ENCODE results near the gene PKDREJ.

PKDREJ gene

GRCh38 chr22:46294784-46295183 is 31.6 kb upstream of the PKDREJ start:
- H3K4me3 ChIP-seq (ENCODE audit: low read depth, low read length): no peak overlapping the region
- no peak for DNase-seq
- no peak for TF ChIP-seq CTCF (IDR thresholded peaks at IDR 0.05; ENCODE audit: low read depth, low read length)
- H3K4me1 ChIP-seq: no peaks in the 10 kb centered on the region; the same call in 1 of the 2 replicates
- H3K36me3 ChIP-seq: peaks cover 24% of the 10 kb centered on the region
- no peaks in the 10 kb centered on the region for H3K27me3 ChIP-seq
- no peaks in the 10 kb centered on the region for H3K9me3 ChIP-seq

- H3K4me1 ChIP-seq: no peaks in the 10 kb centered on the region; the same call in 1 of the 2 replicates
- peaks cover 16% of the 10 kb centered on the region for H3K36me3 ChIP-seq
- H3K9me3 ChIP-seq: no peaks in the 10 kb centered on the region
- no peaks in the 10 kb centered on the region for H3K27me3 ChIP-seq
- no peak for DNase-seq
- no peak overlapping the region for H3K4me3 ChIP-seq (ENCODE audit: low read depth, low read length)
- TF ChIP-seq CTCF (IDR thresholded peaks at IDR 0.05; ENCODE audit: low read depth, low read length): no peak
Measured at GRCh38 chr22:46293577-46294260, 30.6 kb upstream of the PKDREJ start.

- no peak overlapping the region for H3K4me3 ChIP-seq (ENCODE audit: low read depth, low read length)
- peaks cover 10% of the 10 kb centered on the region for H3K36me3 ChIP-seq
- no peaks in the 10 kb centered on the region for H3K27me3 ChIP-seq
- no peaks in the 10 kb centered on the region for H3K9me3 ChIP-seq
- DNase-seq: no peak
- no peaks in the 10 kb centered on the region; the same call in 1 of the 2 replicates for H3K4me1 ChIP-seq
- TF ChIP-seq CTCF (IDR thresholded peaks at IDR 0.05; ENCODE audit: low read depth, low read length): no peak
Measured at GRCh38 chr22:46292732-46293131, 29.6 kb upstream of the PKDREJ start.

- no peaks in the 10 kb centered on the region for H3K27me3 ChIP-seq
- H3K4me1 ChIP-seq: no peaks in the 10 kb centered on the region; the same call in 1 of the 2 replicates
- TF ChIP-seq CTCF (IDR thresholded peaks at IDR 0.05; ENCODE audit: low read depth, low read length): no peak
- H3K4me3 ChIP-seq (ENCODE audit: low read depth, low read length): no peak overlapping the region
- peaks cover 10% of the 10 kb centered on the region for H3K36me3 ChIP-seq
- H3K9me3 ChIP-seq: no peaks in the 10 kb centered on the region
- no peak for DNase-seq
Measured at GRCh38 chr22:46292173-46292572, 29.0 kb upstream of the PKDREJ start.

- Histone ChIP-seq H3K27me3 (no peaks in the 10 kb centered on the region), H3K36me3 (peaks cover 12% of the 10 kb centered on the region), H3K4me3 (ENCODE audit: low read depth, low read length) (no peak overlapping the region), H3K4me1 (no peaks in the 10 kb centered on the region; the same call in 1 of the 2 replicates), H3K9me3 (no peaks in the 10 kb centered on the region)
- DNase-seq: no peak
- no peak for TF ChIP-seq CTCF (IDR thresholded peaks at IDR 0.05; ENCODE audit: low read depth, low read length)
Measured at GRCh38 chr22:46290843-46291785, 28.0 kb upstream of the PKDREJ start.
